Mesenchymal stem cell (in vitro differentiated cells and primary cell): ENCODE results near the gene TAF11.
"Not testable (repeated sequence)": the region's sequence is repeated elsewhere in the genome, so short reads cannot be mapped to it uniquely, and the experiment has no call there.

Experiments used
- DNase-seq: peaks from one replicate; pipeline ENCODE4 v3.0.0-alpha.2; 2013
- H2AFZ ChIP-seq: one replicate; pipeline ENCODE4 v1.6.1; 2013; ENCODE audit warnings: low read depth, mild to moderate bottlenecking, control low read depth, inconsistent platforms, low read length, moderate library complexity
- H2AK5ac ChIP-seq: 2 replicates; pipeline ENCODE4 v1.6.1; 2013; ENCODE audit warnings: low read length, moderate library complexity, mild to moderate bottlenecking, inconsistent platforms; ENCODE audit not compliant: severe bottlenecking
- H2BK120ac ChIP-seq: one replicate; pipeline ENCODE4 v1.6.1; 2013; ENCODE audit warnings: low read depth, mild to moderate bottlenecking, inconsistent platforms, low read length, moderate library complexity
- H2BK12ac ChIP-seq, 2 experiments: one replicate each; pipeline ENCODE4 v1.6.1; 2013; ENCODE audit warnings: inconsistent platforms in 2 of 2, low read length in 2 of 2, mild to moderate bottlenecking in 2 of 2, moderate library complexity in 2 of 2, control low read depth in 1 of 2
- H2BK15ac ChIP-seq: one replicate; pipeline ENCODE4 v1.6.1; 2013; ENCODE audit warnings: mild to moderate bottlenecking, low read depth, inconsistent platforms; ENCODE audit not compliant: poor library complexity, severe bottlenecking
- H2BK5ac ChIP-seq: 2 replicates; pipeline ENCODE4 v1.6.1; 2013; ENCODE audit warnings: low read depth, mild to moderate bottlenecking, low read length, control low read depth, inconsistent platforms; ENCODE audit not compliant: poor library complexity, severe bottlenecking
- H3K14ac ChIP-seq, 2 experiments: one replicate each; pipeline ENCODE4 v1.6.1; 2013; ENCODE audit warnings: inconsistent platforms in 2 of 2, low read length in 2 of 2, control low read depth in 1 of 2, mild to moderate bottlenecking in 1 of 2, moderate library complexity in 1 of 2
- H3K18ac ChIP-seq, 2 experiments: one replicate each; pipeline ENCODE4 v1.6.1; 2013; ENCODE audit warnings: inconsistent platforms in 2 of 2, low read length in 2 of 2, control low read depth in 1 of 2, low read depth in 1 of 2, mild to moderate bottlenecking in 1 of 2
- H3K23ac ChIP-seq, 2 experiments: one replicate each; pipeline ENCODE4 v1.6.1; 2013; ENCODE audit warnings: inconsistent platforms in 2 of 2, low read length in 2 of 2, mild to moderate bottlenecking in 2 of 2, moderate library complexity in 2 of 2, control low read depth in 1 of 2
- H3K27ac ChIP-seq: 2 replicates; pipeline ENCODE4 v1.5.1; 2013; ENCODE audit warnings: mild to moderate bottlenecking, moderate library complexity, low read length, control low read depth, inconsistent platforms; ENCODE audit not compliant: poor library complexity, severe bottlenecking
- H3K27me3 ChIP-seq, 2 experiments: 2 replicates each; pipeline versions ENCODE4 v1.6.1 to v1.7.0; 2013; ENCODE audit warnings: low read length in 2 of 2, mild to moderate bottlenecking in 2 of 2, moderate library complexity in 2 of 2, control low read depth in 1 of 2, inconsistent platforms in 1 of 2; ENCODE audit not compliant: control insufficient read depth in 1 of 2, insufficient read depth in 1 of 2
- H3K36me3 ChIP-seq, 2 experiments: 2 replicates each; pipeline versions ENCODE4 v1.6.1 to v1.7.0; 2013; ENCODE audit warnings: low read length in 2 of 2, control low read depth in 1 of 2, inconsistent platforms in 1 of 2, low read depth in 1 of 2, mild to moderate bottlenecking in 1 of 2; ENCODE audit not compliant: insufficient read depth in 2 of 2, control insufficient read depth in 1 of 2
- H3K4ac ChIP-seq, 2 experiments: one replicate each; pipeline ENCODE4 v1.6.1; 2013; ENCODE audit warnings: inconsistent platforms in 2 of 2, low read length in 2 of 2, mild to moderate bottlenecking in 2 of 2, moderate library complexity in 2 of 2, control low read depth in 1 of 2, low read depth in 1 of 2
- H3K4me1 ChIP-seq: 2 replicates; pipeline ENCODE4 v1.6.1; 2013; ENCODE audit warnings: low read depth, low read length, control low read depth; ENCODE audit not compliant: control insufficient read depth, insufficient read depth
- H3K4me2 ChIP-seq: 2 replicates; pipeline ENCODE4 v1.6.1; 2013; ENCODE audit warnings: low read length, mild to moderate bottlenecking, inconsistent platforms; ENCODE audit not compliant: poor library complexity, severe bottlenecking
- H3K4me3 ChIP-seq, 2 experiments: 2 replicates each; pipeline versions ENCODE4 v1.5.1 to v1.7.0; 2013; ENCODE audit warnings: low read length in 2 of 2, mild to moderate bottlenecking in 2 of 2, control low read depth in 1 of 2, low read depth in 1 of 2; ENCODE audit not compliant: insufficient read depth in 1 of 2
- H3K79me1 ChIP-seq: replicated peaks from 2 replicates; pipeline ENCODE4 v1.6.1; 2013; ENCODE audit warnings: mild to moderate bottlenecking, control low read depth, low read length, inconsistent platforms; ENCODE audit not compliant: poor library complexity, severe bottlenecking
- H3K9ac ChIP-seq: 2 replicates; pipeline ENCODE4 v1.7.0; 2013; ENCODE audit warnings: mild to moderate bottlenecking, low read length, moderate library complexity
- H3K9me3 ChIP-seq: 2 replicates; pipeline ENCODE4 v1.7.0; 2013; ENCODE audit warnings: mild to moderate bottlenecking, low read length; ENCODE audit not compliant: control insufficient read depth
- H4K8ac ChIP-seq: one replicate; pipeline ENCODE4 v1.6.1; 2013; ENCODE audit warnings: inconsistent platforms, mild to moderate bottlenecking, low read length, moderate library complexity
- H4K91ac ChIP-seq: one replicate; pipeline ENCODE4 v1.6.1; 2013; ENCODE audit warnings: mild to moderate bottlenecking, low read length, inconsistent platforms
- WGBS: methylation state at CpG from one replicate; pipeline ENCODE4 v1.1.7; 2013; ENCODE audit warnings: mixed read lengths; 5-methylcytosine and 5-hydroxymethylcytosine counted together

Gene TAF11

GRCh38 chr6:34904990-34905613 is 17.3 kb upstream of the TAF11 start:
- no peak overlapping the region for H3K18ac ChIP-seq
- no peak overlapping the region for H4K91ac ChIP-seq
- H2BK12ac ChIP-seq: no peak overlapping the region
- no peak overlapping the region for H3K4me2 ChIP-seq
- DNase-seq: no peak
- no peak overlapping the region for H3K14ac ChIP-seq
- H3K27me3 ChIP-seq: no peaks in the 10 kb centered on the region
- no peaks in the 10 kb centered on the region for H3K9me3 ChIP-seq
- H4K8ac ChIP-seq: no peak overlapping the region
- no peak overlapping the region for H3K9ac ChIP-seq
- no peak overlapping the region for H2BK15ac ChIP-seq
- H3K4me3 ChIP-seq: no peak overlapping the region
- H3K4me1 ChIP-seq: peaks cover 6% of the 10 kb centered on the region
- WGBS: 71% methylated on average over 2 of the region's 5 CpGs
- no peak overlapping the region for H3K4ac ChIP-seq
- no peaks in the 10 kb centered on the region for H3K36me3 ChIP-seq
- no peak overlapping the region for H2AK5ac ChIP-seq
- H3K23ac ChIP-seq: no peak overlapping the region
- no peak overlapping the region for H2BK5ac ChIP-seq
- H3K27ac ChIP-seq: no peak overlapping the region
- no peak overlapping the region for H2BK120ac ChIP-seq
- H3K79me1 ChIP-seq: peaks cover 43% of the 10 kb centered on the region
- H2AFZ ChIP-seq: no peak overlapping the region

GRCh38 chr6:34901930-34902329 is 14.1 kb upstream of the TAF11 start:
- no peaks in the 10 kb centered on the region for H3K36me3 ChIP-seq
- no peak overlapping the region for H4K91ac ChIP-seq
- H3K4me2 ChIP-seq: peak overlapping the region; percentile 6
- no peaks in the 10 kb centered on the region for H3K27me3 ChIP-seq
- H3K4me3 ChIP-seq: no peak overlapping the region
- no peak overlapping the region for H3K23ac ChIP-seq
- no peak overlapping the region for H3K9ac ChIP-seq
- no peak for DNase-seq
- H3K9me3 ChIP-seq: no peaks in the 10 kb centered on the region
- no peak overlapping the region for H2BK5ac ChIP-seq
- H3K14ac ChIP-seq: no peak overlapping the region
- H3K27ac ChIP-seq: peak overlapping the region; percentile 91
- no peak overlapping the region for H3K18ac ChIP-seq
- 100% methylated on average over 5 of the region's 5 CpGs for WGBS
- peaks cover 30% of the 10 kb centered on the region for H3K79me1 ChIP-seq
- no peak overlapping the region for H2AK5ac ChIP-seq
- no peak overlapping the region for H4K8ac ChIP-seq
- H2BK12ac ChIP-seq: no peak overlapping the region
- H2BK120ac ChIP-seq: no peak overlapping the region
- H3K4me1 ChIP-seq: peaks cover 6% of the 10 kb centered on the region
- H2AFZ ChIP-seq: no peak overlapping the region
- no peak overlapping the region for H2BK15ac ChIP-seq
- H3K4ac ChIP-seq: no peak overlapping the region

- Histone ChIP-seq H3K27me3 (no peaks in the 10 kb centered on the region), H4K91ac (no peak overlapping the region), H3K14ac (no peak overlapping the region), H3K4me1 (peaks cover 6% of the 10 kb centered on the region), H2BK15ac (no peak overlapping the region), H3K4me2 (no peak overlapping the region), H2AK5ac (peak overlapping the region; percentile 90), H3K18ac (no peak overlapping the region), H3K9ac (no peak overlapping the region), H3K4me3 (no peak overlapping the region), H2AFZ (no peak overlapping the region), H3K27ac (no peak overlapping the region), H3K4ac (no peak overlapping the region), H3K79me1 (peaks cover 28% of the 10 kb centered on the region), H2BK120ac (no peak overlapping the region), H3K36me3 (peaks cover 0 to 3% of the 10 kb centered on the region in 2 experiments), H2BK5ac (no peak overlapping the region), H3K9me3 (no peaks in the 10 kb centered on the region), H3K23ac (no peak overlapping the region), H2BK12ac (no peak overlapping the region), H4K8ac (no peak overlapping the region)
- 90% methylated on average over 3 of the region's 4 CpGs for WGBS
- no peak for DNase-seq
These were observed 12.6 kb upstream of the TAF11 start for GRCh38 chr6:34900321-34901031.

DNA sequence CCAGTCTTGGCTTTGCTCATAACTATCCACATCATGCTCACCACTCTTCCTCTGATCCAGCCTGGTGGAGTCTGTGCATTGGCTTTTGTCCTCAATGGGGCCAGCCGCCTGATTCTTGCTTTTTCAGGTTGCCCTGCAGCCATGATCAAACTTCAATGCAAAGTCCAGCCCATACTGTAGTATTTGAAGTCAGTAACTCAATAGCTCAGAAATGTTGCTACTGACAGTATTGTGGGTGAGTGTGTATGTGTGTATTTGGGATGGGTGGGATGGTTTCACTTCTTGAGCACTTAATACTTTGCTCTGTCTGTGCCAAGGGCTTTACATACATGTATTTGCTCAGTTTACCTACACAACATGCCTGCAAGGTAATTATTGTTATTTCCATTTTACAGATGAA is 11.9 kb upstream of the TAF11 start:
- not testable (repeated sequence) for H3K23ac ChIP-seq, H2BK15ac ChIP-seq, H3K4ac ChIP-seq, H2AFZ ChIP-seq, H3K14ac ChIP-seq, H4K91ac ChIP-seq, H4K8ac ChIP-seq, H3K18ac ChIP-seq, H3K9me3 ChIP-seq, H3K27me3 ChIP-seq, H3K9ac ChIP-seq, H3K36me3 ChIP-seq, H3K4me3 ChIP-seq, H3K4me2 ChIP-seq, H3K27ac ChIP-seq, H2BK5ac ChIP-seq, DNase-seq, H3K4me1 ChIP-seq, H2AK5ac ChIP-seq, H2BK12ac ChIP-seq, H2BK120ac ChIP-seq
- peaks cover 25% of the 10 kb centered on the region for H3K79me1 ChIP-seq
- WGBS: 100% methylated on average over 1 of the region's 1 CpG
